Keratinocyte (primary cell): Measurements from ENCODE around the gene CENPP. TPM values are rescaled to one million over a fixed set of nuclear protein-coding genes. Genes with fewer than 3 reads are reported as not detected.

ENCODE experiments used
- DNase-seq: peaks from one replicate; pipeline ENCODE4 v3.0.0-alpha.2; 2011; ENCODE audit warnings: low read depth, missing footprints, low spot score
- FAIRE-seq: peaks from 2 replicates; lab custom pipeline; 2011; peaks lifted over from hg19 to GRCh38; lab: Jason Lieb, UNC
- H2AFZ ChIP-seq: 2 replicates; pipeline ENCODE4 v1.6.0; 2012; ENCODE audit warnings: low read length, control low read depth, inconsistent platforms; ENCODE audit not compliant: control insufficient read depth
- H3K27ac ChIP-seq: 2 replicates; pipeline ENCODE4 v1.5.1; 2011; ENCODE audit warnings: low read length; ENCODE audit not compliant: control insufficient read depth, insufficient read depth
- H3K27me3 ChIP-seq: 3 replicates; pipeline ENCODE4 v1.6.0; 2011; ENCODE audit warnings: low read length; ENCODE audit not compliant: control insufficient read depth, insufficient read depth; ENCODE audit errors: extremely low read depth
- H3K36me3 ChIP-seq, 2 experiments: 2 replicates in 1 of 2; 3 replicates in 1 of 2; pipeline ENCODE4 v1.5.1; 2011; ENCODE audit warnings: low read length in 2 of 2, mild to moderate bottlenecking in 1 of 2; ENCODE audit not compliant: control insufficient read depth in 2 of 2, insufficient read depth in 2 of 2; ENCODE audit errors: extremely low read depth in 1 of 2
- H3K4me1 ChIP-seq: 3 replicates; pipeline ENCODE4 v1.5.1; 2011; ENCODE audit warnings: low read length; ENCODE audit not compliant: control insufficient read depth, insufficient read depth; ENCODE audit errors: extremely low read depth
- H3K4me2 ChIP-seq: 3 replicates; pipeline ENCODE4 v1.6.0; 2011; ENCODE audit warnings: low read depth, low read length; ENCODE audit not compliant: control insufficient read depth, insufficient read depth; ENCODE audit errors: extremely low read depth
- H3K4me3 ChIP-seq, 3 experiments: fragments of 200-600 bp in 1 of 3; sonication (generic) in 1 of 3; 2 replicates in 2 of 3; 3 replicates in 1 of 3; pipeline ENCODE4 v1.5.1; 2011 to 2016; ENCODE audit warnings: low read length in 3 of 3, mild to moderate bottlenecking in 3 of 3, control low read depth in 2 of 3, inconsistent platforms in 1 of 3, low read depth in 1 of 3, mixed read lengths in 1 of 3, mixed run types in 1 of 3, moderate library complexity in 1 of 3; ENCODE audit not compliant: control insufficient read depth in 2 of 3, insufficient read depth in 2 of 3; ENCODE audit errors: extremely low read depth in 1 of 3
- H3K79me2 ChIP-seq: 2 replicates; pipeline ENCODE4 v1.6.0; 2012; ENCODE audit warnings: low read length; ENCODE audit not compliant: control insufficient read depth, insufficient read depth
- H3K9ac ChIP-seq: 3 replicates; pipeline ENCODE4 v1.6.0; 2011; ENCODE audit warnings: low read length; ENCODE audit not compliant: control insufficient read depth, insufficient read depth; ENCODE audit errors: extremely low read depth
- H3K9me1 ChIP-seq: 3 replicates; pipeline ENCODE4 v1.6.0; 2011; ENCODE audit warnings: low read length; ENCODE audit not compliant: control insufficient read depth, insufficient read depth; ENCODE audit errors: extremely low read depth
- H3K9me3 ChIP-seq: 2 replicates; pipeline ENCODE4 v1.5.1; 2012; ENCODE audit warnings: low read depth, low read length; ENCODE audit not compliant: control insufficient read depth
- H4K20me1 ChIP-seq: 3 replicates; pipeline ENCODE4 v1.6.0; 2011; ENCODE audit warnings: low read length; ENCODE audit not compliant: control insufficient read depth, insufficient read depth; ENCODE audit errors: extremely low read depth
- EZH2 ChIP-seq: IDR thresholded peaks from one replicate; pipeline ENCODE4 v1.6.1; 2012; ENCODE audit warnings: inconsistent platforms, mild to moderate bottlenecking, low read length, moderate library complexity
- dilution Hi-C: fragments of 300-500 bp; cut with MboI; formaldehyde crosslinking; loops from one replicate; pipeline ENCODE4 v1.7.0; 2020; ENCODE audit warnings: low sequenced_read_pairs; ENCODE audit not compliant: extremely low pct_ligation_motif_present
- polyA plus RNA-seq, 5 experiments: library from polyadenylated mRNA; depleted of rRNA in 3 of 5; stranded (reverse) in 3 of 5; stranded (forward) in 1 of 5; unstranded in 1 of 5; fragments of >200 nt; gene quantifications; 1 replicate in 1 of 5; 2 replicates in 3 of 5; 3 replicates in 1 of 5; pipeline versions ENCODE4 v1.2.1 to v1.2.3, GENCODE V29; 2011 to 2012; ENCODE audit warnings: missing spikeins in 2 of 5, low read depth in 1 of 5, low replicate concordance in 1 of 5
- TF ChIP-seq, protein P1 (sequence below), 3 experiments: IDR thresholded peaks in 1 of 3; conservative IDR thresholded peaks in 1 of 3; optimal IDR thresholded peaks in 1 of 3; 2 replicates in 2 of 3; 3 replicates in 1 of 3; pipeline versions ENCODE3 to v1.5.1; 2011; ENCODE audit warnings: low read length in 3 of 3, mild to moderate bottlenecking in 3 of 3, moderate library complexity in 2 of 3, control low read depth in 1 of 3, inconsistent platforms in 1 of 3; ENCODE audit not compliant: insufficient read depth in 2 of 3; ENCODE audit errors: extremely low read depth in 1 of 3

CENPP gene
- polyA plus RNA-seq, 1 donor (not counting 4 experiments of a cell fraction or from before 2014, with no cell fraction given), result 6.7 TPM

DNA sequence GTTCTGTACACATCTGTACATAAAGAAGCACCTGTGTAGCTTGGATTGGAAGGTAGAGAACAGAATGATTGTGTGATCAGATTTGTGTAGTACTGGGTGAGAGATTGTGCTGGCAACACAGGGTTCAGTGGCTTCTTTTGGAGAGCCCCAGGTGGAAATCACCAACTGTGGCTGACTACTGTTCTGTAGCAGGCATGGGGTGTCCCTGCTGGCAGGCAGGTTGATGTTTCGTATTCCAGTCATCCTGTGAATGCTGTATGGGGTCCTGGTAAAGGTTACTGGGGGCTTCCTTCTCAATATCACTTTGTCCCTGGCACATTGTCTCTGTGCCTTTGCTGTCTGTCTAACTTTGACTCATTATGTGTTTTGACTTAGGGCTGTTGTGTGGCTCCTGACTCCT, 151.2 kb downstream of the CENPP start:
- Histone ChIP-seq H3K4me3 (no peak overlapping the region), H2AFZ (no peak overlapping the region), H3K79me2 (no peaks in the 10 kb centered on the region), H3K4me2 (no peak overlapping the region), H3K27me3 (no peaks in the 10 kb centered on the region), H3K9me1 (no peaks in the 10 kb centered on the region), H3K4me1 (peaks cover 21% of the 10 kb centered on the region), H4K20me1 (no peaks in the 10 kb centered on the region), H3K9ac (no peak overlapping the region), H3K9me3 (no peaks in the 10 kb centered on the region), H3K36me3 (no peaks in the 10 kb centered on the region), H3K27ac (no peak overlapping the region)
- TF ChIP-seq EZH2, result no peak
- TF ChIP-seq, protein P1, sequence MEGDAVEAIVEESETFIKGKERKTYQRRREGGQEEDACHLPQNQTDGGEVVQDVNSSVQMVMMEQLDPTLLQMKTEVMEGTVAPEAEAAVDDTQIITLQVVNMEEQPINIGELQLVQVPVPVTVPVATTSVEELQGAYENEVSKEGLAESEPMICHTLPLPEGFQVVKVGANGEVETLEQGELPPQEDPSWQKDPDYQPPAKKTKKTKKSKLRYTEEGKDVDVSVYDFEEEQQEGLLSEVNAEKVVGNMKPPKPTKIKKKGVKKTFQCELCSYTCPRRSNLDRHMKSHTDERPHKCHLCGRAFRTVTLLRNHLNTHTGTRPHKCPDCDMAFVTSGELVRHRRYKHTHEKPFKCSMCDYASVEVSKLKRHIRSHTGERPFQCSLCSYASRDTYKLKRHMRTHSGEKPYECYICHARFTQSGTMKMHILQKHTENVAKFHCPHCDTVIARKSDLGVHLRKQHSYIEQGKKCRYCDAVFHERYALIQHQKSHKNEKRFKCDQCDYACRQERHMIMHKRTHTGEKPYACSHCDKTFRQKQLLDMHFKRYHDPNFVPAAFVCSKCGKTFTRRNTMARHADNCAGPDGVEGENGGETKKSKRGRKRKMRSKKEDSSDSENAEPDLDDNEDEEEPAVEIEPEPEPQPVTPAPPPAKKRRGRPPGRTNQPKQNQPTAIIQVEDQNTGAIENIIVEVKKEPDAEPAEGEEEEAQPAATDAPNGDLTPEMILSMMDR (optimal IDR thresholded peaks at IDR 0.05 in 1 of 3, IDR thresholded peaks at IDR 0.05 in 1 of 3, conservative IDR thresholded peaks at IDR 0.05 in 1 of 3; ENCODE audit: extremely low read depth in 1 of 3, insufficient read depth in 2 of 3, low read length in 3 of 3), result no peak
- dilution Hi-C loops, result no loop called here
- no peak for DNase-seq
- no peak for FAIRE-seq

DNA sequence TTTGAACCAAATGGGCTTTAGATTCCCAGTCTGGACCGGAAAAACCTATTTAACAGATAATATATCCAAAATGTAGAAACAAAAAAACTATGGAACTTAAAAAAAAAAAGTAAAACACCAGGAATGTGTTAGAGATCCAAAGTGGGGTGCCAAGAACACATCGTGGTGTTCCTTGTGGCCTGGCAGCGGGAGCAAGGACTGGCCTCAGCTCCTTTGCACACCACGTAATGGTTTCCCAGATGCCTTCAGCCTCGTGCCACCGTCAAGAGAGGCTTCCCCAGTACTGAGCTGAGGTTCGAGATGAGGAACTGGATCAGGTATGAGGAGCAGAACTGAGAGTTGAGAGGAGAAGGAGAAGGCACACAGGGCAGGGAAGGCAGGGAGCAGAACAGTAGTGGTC, 153.0 kb downstream of the CENPP start:
- Histone ChIP-seq H2AFZ (no peak overlapping the region), H3K9me3 (no peaks in the 10 kb centered on the region), H4K20me1 (no peaks in the 10 kb centered on the region), H3K27me3 (no peaks in the 10 kb centered on the region), H3K79me2 (no peaks in the 10 kb centered on the region), H3K9ac (no peak overlapping the region), H3K9me1 (no peaks in the 10 kb centered on the region), H3K27ac (no peak overlapping the region), H3K36me3 (no peaks in the 10 kb centered on the region), H3K4me3 (no peak overlapping the region), H3K4me2 (no peak overlapping the region), H3K4me1 (peaks cover 34% of the 10 kb centered on the region)
- TF ChIP-seq, protein P1 (optimal IDR thresholded peaks at IDR 0.05 in 1 of 3, IDR thresholded peaks at IDR 0.05 in 1 of 3, conservative IDR thresholded peaks at IDR 0.05 in 1 of 3; ENCODE audit: extremely low read depth in 1 of 3, insufficient read depth in 2 of 3, low read length in 3 of 3), result no peak
- no peak for TF ChIP-seq EZH2
- dilution Hi-C loops, result no loop called here
- DNase-seq, result no peak
- no peak for FAIRE-seq
